Vagina (tissue), 2 donors: ENCODE data around the gene POLR2J3.
"Not testable (repeated sequence)": the region's sequence is repeated elsewhere in the genome, so short reads cannot be mapped to it uniquely, and the experiment has no call there.

Experiments used
- CTCF ChIP-seq, 3 experiments: fragments of 450-650 bp in 2 of 3; fragments of 200-600 bp in 1 of 3; sonication (generic) in 1 of 3; IDR thresholded peaks; one replicate each; pipeline ENCODE4 v1.5.1; 2017 to 2019; ENCODE audit warnings: antibody characterized with exemption in 3 of 3, mild to moderate bottlenecking in 2 of 3, moderate library complexity in 2 of 3
- POLR2A ChIP-seq, 2 donors: fragments of 450-650 bp; IDR thresholded peaks; one replicate each; pipeline ENCODE4 v1.6.1; 2017; ENCODE audit warnings: antibody characterized with exemption in 2 of 2, mild to moderate bottlenecking in 2 of 2, moderate library complexity in 2 of 2
- POLR2AphosphoS5 ChIP-seq, 2 donors: sonication (generic); formaldehyde crosslinking; IDR thresholded peaks; one replicate each; pipeline ENCODE4 v1.9.0; 2017; ENCODE audit warnings: antibody characterized with exemption in 2 of 2, mild to moderate bottlenecking in 2 of 2, low read depth in 1 of 2; ENCODE audit not compliant: insufficient read depth in 1 of 2

GRCh38 chr7:102542083-102542482 lies 30.3 kb downstream of the POLR2J3 start:
- not testable (repeated sequence) for TF ChIP-seq POLR2AphosphoS5 (IDR thresholded peaks at IDR 0.05; ENCODE audit: insufficient read depth in 1 of 2, low read depth in 1 of 2); CTCF (IDR thresholded peaks at IDR 0.05); POLR2A (IDR thresholded peaks at IDR 0.05)
